Mesenchymal stem cell (in vitro differentiated cells and primary cell): ENCODE measurements around the gene FHIP1B.

Experiments used
- DNase-seq: peaks from one replicate; pipeline ENCODE4 v3.0.0-alpha.2; 2013
- H2AFZ ChIP-seq: one replicate; pipeline ENCODE4 v1.6.1; 2013; ENCODE audit warnings: low read depth, mild to moderate bottlenecking, control low read depth, inconsistent platforms, low read length, moderate library complexity
- H2AK5ac ChIP-seq: 2 replicates; pipeline ENCODE4 v1.6.1; 2013; ENCODE audit warnings: low read length, moderate library complexity, mild to moderate bottlenecking, inconsistent platforms; ENCODE audit not compliant: severe bottlenecking
- H2BK120ac ChIP-seq: one replicate; pipeline ENCODE4 v1.6.1; 2013; ENCODE audit warnings: low read depth, mild to moderate bottlenecking, inconsistent platforms, low read length, moderate library complexity
- H2BK12ac ChIP-seq, 2 experiments: one replicate each; pipeline ENCODE4 v1.6.1; 2013; ENCODE audit warnings: inconsistent platforms in 2 of 2, low read length in 2 of 2, mild to moderate bottlenecking in 2 of 2, moderate library complexity in 2 of 2, control low read depth in 1 of 2
- H2BK15ac ChIP-seq: one replicate; pipeline ENCODE4 v1.6.1; 2013; ENCODE audit warnings: mild to moderate bottlenecking, low read depth, inconsistent platforms; ENCODE audit not compliant: poor library complexity, severe bottlenecking
- H2BK5ac ChIP-seq: 2 replicates; pipeline ENCODE4 v1.6.1; 2013; ENCODE audit warnings: low read depth, mild to moderate bottlenecking, low read length, control low read depth, inconsistent platforms; ENCODE audit not compliant: poor library complexity, severe bottlenecking
- H3K14ac ChIP-seq, 2 experiments: one replicate each; pipeline ENCODE4 v1.6.1; 2013; ENCODE audit warnings: inconsistent platforms in 2 of 2, low read length in 2 of 2, control low read depth in 1 of 2, mild to moderate bottlenecking in 1 of 2, moderate library complexity in 1 of 2
- H3K18ac ChIP-seq, 2 experiments: one replicate each; pipeline ENCODE4 v1.6.1; 2013; ENCODE audit warnings: inconsistent platforms in 2 of 2, low read length in 2 of 2, control low read depth in 1 of 2, low read depth in 1 of 2, mild to moderate bottlenecking in 1 of 2
- H3K23ac ChIP-seq, 2 experiments: one replicate each; pipeline ENCODE4 v1.6.1; 2013; ENCODE audit warnings: inconsistent platforms in 2 of 2, low read length in 2 of 2, mild to moderate bottlenecking in 2 of 2, moderate library complexity in 2 of 2, control low read depth in 1 of 2
- H3K27ac ChIP-seq: 2 replicates; pipeline ENCODE4 v1.5.1; 2013; ENCODE audit warnings: mild to moderate bottlenecking, moderate library complexity, low read length, control low read depth, inconsistent platforms; ENCODE audit not compliant: poor library complexity, severe bottlenecking
- H3K27me3 ChIP-seq, 2 experiments: 2 replicates each; pipeline versions ENCODE4 v1.6.1 to v1.7.0; 2013; ENCODE audit warnings: low read length in 2 of 2, mild to moderate bottlenecking in 2 of 2, moderate library complexity in 2 of 2, control low read depth in 1 of 2, inconsistent platforms in 1 of 2; ENCODE audit not compliant: control insufficient read depth in 1 of 2, insufficient read depth in 1 of 2
- H3K36me3 ChIP-seq, 2 experiments: 2 replicates each; pipeline versions ENCODE4 v1.6.1 to v1.7.0; 2013; ENCODE audit warnings: low read length in 2 of 2, control low read depth in 1 of 2, inconsistent platforms in 1 of 2, low read depth in 1 of 2, mild to moderate bottlenecking in 1 of 2; ENCODE audit not compliant: insufficient read depth in 2 of 2, control insufficient read depth in 1 of 2
- H3K4ac ChIP-seq, 2 experiments: one replicate each; pipeline ENCODE4 v1.6.1; 2013; ENCODE audit warnings: inconsistent platforms in 2 of 2, low read length in 2 of 2, mild to moderate bottlenecking in 2 of 2, moderate library complexity in 2 of 2, control low read depth in 1 of 2, low read depth in 1 of 2
- H3K4me1 ChIP-seq: 2 replicates; pipeline ENCODE4 v1.6.1; 2013; ENCODE audit warnings: low read depth, low read length, control low read depth; ENCODE audit not compliant: control insufficient read depth, insufficient read depth
- H3K4me2 ChIP-seq: 2 replicates; pipeline ENCODE4 v1.6.1; 2013; ENCODE audit warnings: low read length, mild to moderate bottlenecking, inconsistent platforms; ENCODE audit not compliant: poor library complexity, severe bottlenecking
- H3K4me3 ChIP-seq, 2 experiments: 2 replicates each; pipeline versions ENCODE4 v1.5.1 to v1.7.0; 2013; ENCODE audit warnings: low read length in 2 of 2, mild to moderate bottlenecking in 2 of 2, control low read depth in 1 of 2, low read depth in 1 of 2; ENCODE audit not compliant: insufficient read depth in 1 of 2
- H3K79me1 ChIP-seq: replicated peaks from 2 replicates; pipeline ENCODE4 v1.6.1; 2013; ENCODE audit warnings: mild to moderate bottlenecking, control low read depth, low read length, inconsistent platforms; ENCODE audit not compliant: poor library complexity, severe bottlenecking
- H3K9ac ChIP-seq: 2 replicates; pipeline ENCODE4 v1.7.0; 2013; ENCODE audit warnings: mild to moderate bottlenecking, low read length, moderate library complexity
- H3K9me3 ChIP-seq: 2 replicates; pipeline ENCODE4 v1.7.0; 2013; ENCODE audit warnings: mild to moderate bottlenecking, low read length; ENCODE audit not compliant: control insufficient read depth
- H4K8ac ChIP-seq: one replicate; pipeline ENCODE4 v1.6.1; 2013; ENCODE audit warnings: inconsistent platforms, mild to moderate bottlenecking, low read length, moderate library complexity
- H4K91ac ChIP-seq: one replicate; pipeline ENCODE4 v1.6.1; 2013; ENCODE audit warnings: mild to moderate bottlenecking, low read length, inconsistent platforms
- WGBS: methylation state at CpG from one replicate; pipeline ENCODE4 v1.1.7; 2013; ENCODE audit warnings: mixed read lengths; 5-methylcytosine and 5-hydroxymethylcytosine counted together

The FHIP1B gene

GRCh38 chr11:6228520-6228919 lies 5.9 kb downstream of the FHIP1B start:
- no peak for DNase-seq
- H2AFZ ChIP-seq = no peak overlapping the region
- 57% methylated on average over 2 of the region's 3 CpGs for WGBS

GRCh38 chr11:6225896-6226295 lies 8.5 kb downstream of the FHIP1B start:
- H3K4ac ChIP-seq = no peak overlapping the region
- no peaks in the 10 kb centered on the region for H3K4me1 ChIP-seq
- no peak for DNase-seq
- no peak overlapping the region for H4K8ac ChIP-seq
- H2BK12ac ChIP-seq = no peak overlapping the region
- no peak overlapping the region for H3K18ac ChIP-seq
- no peak overlapping the region for H3K23ac ChIP-seq
- H3K79me1 ChIP-seq = peaks cover 36% of the 10 kb centered on the region
- H3K27ac ChIP-seq = no peak overlapping the region
- no peak overlapping the region for H2BK15ac ChIP-seq
- no peak overlapping the region for H2AK5ac ChIP-seq
- H2AFZ ChIP-seq = no peak overlapping the region
- WGBS = 100% methylated on average over 2 of the region's 2 CpGs
- no peak overlapping the region for H4K91ac ChIP-seq
- H3K9ac ChIP-seq = no peak overlapping the region
- no peaks in the 10 kb centered on the region for H3K27me3 ChIP-seq
- H3K4me3 ChIP-seq = no peak overlapping the region
- no peaks in the 10 kb centered on the region for H3K9me3 ChIP-seq
- no peak overlapping the region for H2BK120ac ChIP-seq
- H3K36me3 ChIP-seq = peaks cover 25 to 36% of the 10 kb centered on the region in 2 experiments
- no peak overlapping the region for H3K14ac ChIP-seq
- no peak overlapping the region for H2BK5ac ChIP-seq
- no peak overlapping the region for H3K4me2 ChIP-seq

More at GRCh38 chr11:6228520-6228919, 5.9 kb downstream of the FHIP1B start:
- Histone ChIP-seq H2BK5ac (no peak overlapping the region), H3K18ac (no peak overlapping the region), H3K4ac (no peak overlapping the region), H3K9me3 (no peaks in the 10 kb centered on the region), H3K4me2 (no peak overlapping the region), H2BK12ac (no peak overlapping the region), H2BK120ac (no peak overlapping the region), H3K23ac (no peak overlapping the region), H3K9ac (no peak overlapping the region), H3K27me3 (no peaks in the 10 kb centered on the region), H2AK5ac (no peak overlapping the region), H3K4me1 (no peaks in the 10 kb centered on the region), H4K91ac (no peak overlapping the region), H3K4me3 (no peak overlapping the region), H3K79me1 (peaks cover 28% of the 10 kb centered on the region), H2BK15ac (no peak overlapping the region), H3K14ac (no peak overlapping the region), H4K8ac (no peak overlapping the region), H3K36me3 (peaks cover 11 to 13% of the 10 kb centered on the region in 2 experiments), H3K27ac (no peak overlapping the region)

- H2AK5ac ChIP-seq = no peak overlapping the region
- H3K9me3 ChIP-seq = no peaks in the 10 kb centered on the region
- H3K14ac ChIP-seq = no peak overlapping the region
- H4K91ac ChIP-seq = no peak overlapping the region
- peaks cover 25 to 44% of the 10 kb centered on the region in 2 experiments for H3K36me3 ChIP-seq
- no peaks in the 10 kb centered on the region for H3K27me3 ChIP-seq
- DNase-seq = no peak
- WGBS = 79% methylated on average over 1 of the region's 1 CpG
- no peak overlapping the region for H3K4me2 ChIP-seq
- no peak overlapping the region for H2BK120ac ChIP-seq
- no peak overlapping the region for H2BK5ac ChIP-seq
- H2BK12ac ChIP-seq = no peak overlapping the region
- no peak overlapping the region for H4K8ac ChIP-seq
- no peak overlapping the region for H3K18ac ChIP-seq
- H3K4me1 ChIP-seq = no peaks in the 10 kb centered on the region
- H3K27ac ChIP-seq = no peak overlapping the region
- no peak overlapping the region for H3K4me3 ChIP-seq
- H3K79me1 ChIP-seq = peaks cover 35% of the 10 kb centered on the region
- H3K23ac ChIP-seq = no peak overlapping the region
- H2BK15ac ChIP-seq = no peak overlapping the region
- no peak overlapping the region for H3K4ac ChIP-seq
- H2AFZ ChIP-seq = no peak overlapping the region
- no peak overlapping the region for H3K9ac ChIP-seq
Observed at GRCh38 chr11:6225024-6225423, 9.4 kb downstream of the FHIP1B start.

- Histone ChIP-seq H3K27ac (no peak overlapping the region), H2AK5ac (no peak overlapping the region), H3K23ac (no peak overlapping the region), H2AFZ (no peak overlapping the region), H2BK15ac (no peak overlapping the region), H3K18ac (no peak overlapping the region), H3K36me3 (peaks cover 23 to 45% of the 10 kb centered on the region in 2 experiments), H4K91ac (no peak overlapping the region), H3K9ac (no peak overlapping the region), H4K8ac (no peak overlapping the region), H3K27me3 (no peaks in the 10 kb centered on the region), H2BK120ac (no peak overlapping the region), H3K4me3 (no peak overlapping the region), H3K14ac (no peak overlapping the region), H3K4me1 (no peaks in the 10 kb centered on the region), H3K9me3 (no peaks in the 10 kb centered on the region), H3K79me1 (peaks cover 30% of the 10 kb centered on the region), H2BK5ac (no peak overlapping the region), H2BK12ac (no peak overlapping the region), H3K4me2 (no peak overlapping the region), H3K4ac (no peak overlapping the region)
- no peak for DNase-seq
- WGBS = 88% methylated on average over 3 of the region's 3 CpGs
Observed at GRCh38 chr11:6224421-6224820, 10.0 kb downstream of the FHIP1B start.
